ENCODE results near the gene CFAP299. TPM values are rescaled to one million over a fixed set of nuclear protein-coding genes. Genes with fewer than 3 reads are reported as not detected.

The CFAP299 gene
- total RNA-seq, 4 donors from 2014 or later = not detected

DNA sequence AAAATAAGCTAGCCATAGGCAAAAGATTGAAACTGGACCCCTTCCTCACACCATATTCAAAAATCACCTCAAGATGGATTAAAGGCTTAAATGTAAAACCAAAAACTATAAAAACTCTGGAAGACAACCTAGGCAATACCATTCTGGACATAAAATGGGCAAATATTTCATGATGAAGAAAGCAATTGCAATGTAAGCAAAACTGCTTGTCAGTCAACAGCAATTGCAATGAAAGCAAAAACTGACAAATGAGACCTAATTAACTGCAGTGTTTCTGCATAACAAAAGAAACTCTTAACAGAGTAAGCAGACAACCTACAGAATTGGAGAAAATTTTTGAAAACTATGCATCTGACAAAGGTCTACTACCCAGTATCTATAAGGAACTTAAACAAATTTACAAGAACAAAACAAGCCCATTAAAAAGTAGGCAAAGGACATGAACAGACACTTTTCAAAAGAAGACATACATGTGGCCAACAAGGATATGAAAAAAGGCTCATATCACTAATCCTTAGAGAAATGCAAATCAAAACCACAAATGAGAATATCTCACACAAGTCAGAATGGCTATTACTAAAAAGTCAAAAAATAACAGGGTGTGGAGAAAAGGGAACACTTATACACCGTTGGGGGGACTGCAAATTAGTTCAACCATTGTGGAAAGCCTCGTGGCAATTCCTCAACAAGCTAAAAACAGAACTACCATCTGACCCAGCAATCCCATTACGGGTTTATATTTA is 46.7 kb downstream of the CFAP299 start:
- Histone ChIP-seq H3K4me3 (no peak overlapping the region), H3K36me3 (no peaks in the 10 kb centered on the region), H3K4me1 (no peaks in the 10 kb centered on the region), H3K27me3 (no peaks in the 10 kb centered on the region), H3K9me3 (no peaks in the 10 kb centered on the region), H3K27ac (no peak overlapping the region)
- DNase-seq (ENCODE audit: low spot score in 2 of 2) = no peak
- WGBS = 71% methylated on average over 3 of the region's 3 CpGs
- TF ChIP-seq POLR2A (IDR thresholded peaks at IDR 0.05) (no peak), POLR2AphosphoS5 (IDR thresholded peaks at IDR 0.05) (no peak), EP300 (IDR thresholded peaks at IDR 0.05) (no peak)
- TF ChIP-seq, protein P1, sequence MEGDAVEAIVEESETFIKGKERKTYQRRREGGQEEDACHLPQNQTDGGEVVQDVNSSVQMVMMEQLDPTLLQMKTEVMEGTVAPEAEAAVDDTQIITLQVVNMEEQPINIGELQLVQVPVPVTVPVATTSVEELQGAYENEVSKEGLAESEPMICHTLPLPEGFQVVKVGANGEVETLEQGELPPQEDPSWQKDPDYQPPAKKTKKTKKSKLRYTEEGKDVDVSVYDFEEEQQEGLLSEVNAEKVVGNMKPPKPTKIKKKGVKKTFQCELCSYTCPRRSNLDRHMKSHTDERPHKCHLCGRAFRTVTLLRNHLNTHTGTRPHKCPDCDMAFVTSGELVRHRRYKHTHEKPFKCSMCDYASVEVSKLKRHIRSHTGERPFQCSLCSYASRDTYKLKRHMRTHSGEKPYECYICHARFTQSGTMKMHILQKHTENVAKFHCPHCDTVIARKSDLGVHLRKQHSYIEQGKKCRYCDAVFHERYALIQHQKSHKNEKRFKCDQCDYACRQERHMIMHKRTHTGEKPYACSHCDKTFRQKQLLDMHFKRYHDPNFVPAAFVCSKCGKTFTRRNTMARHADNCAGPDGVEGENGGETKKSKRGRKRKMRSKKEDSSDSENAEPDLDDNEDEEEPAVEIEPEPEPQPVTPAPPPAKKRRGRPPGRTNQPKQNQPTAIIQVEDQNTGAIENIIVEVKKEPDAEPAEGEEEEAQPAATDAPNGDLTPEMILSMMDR (IDR thresholded peaks at IDR 0.05) = no peak

DNA sequence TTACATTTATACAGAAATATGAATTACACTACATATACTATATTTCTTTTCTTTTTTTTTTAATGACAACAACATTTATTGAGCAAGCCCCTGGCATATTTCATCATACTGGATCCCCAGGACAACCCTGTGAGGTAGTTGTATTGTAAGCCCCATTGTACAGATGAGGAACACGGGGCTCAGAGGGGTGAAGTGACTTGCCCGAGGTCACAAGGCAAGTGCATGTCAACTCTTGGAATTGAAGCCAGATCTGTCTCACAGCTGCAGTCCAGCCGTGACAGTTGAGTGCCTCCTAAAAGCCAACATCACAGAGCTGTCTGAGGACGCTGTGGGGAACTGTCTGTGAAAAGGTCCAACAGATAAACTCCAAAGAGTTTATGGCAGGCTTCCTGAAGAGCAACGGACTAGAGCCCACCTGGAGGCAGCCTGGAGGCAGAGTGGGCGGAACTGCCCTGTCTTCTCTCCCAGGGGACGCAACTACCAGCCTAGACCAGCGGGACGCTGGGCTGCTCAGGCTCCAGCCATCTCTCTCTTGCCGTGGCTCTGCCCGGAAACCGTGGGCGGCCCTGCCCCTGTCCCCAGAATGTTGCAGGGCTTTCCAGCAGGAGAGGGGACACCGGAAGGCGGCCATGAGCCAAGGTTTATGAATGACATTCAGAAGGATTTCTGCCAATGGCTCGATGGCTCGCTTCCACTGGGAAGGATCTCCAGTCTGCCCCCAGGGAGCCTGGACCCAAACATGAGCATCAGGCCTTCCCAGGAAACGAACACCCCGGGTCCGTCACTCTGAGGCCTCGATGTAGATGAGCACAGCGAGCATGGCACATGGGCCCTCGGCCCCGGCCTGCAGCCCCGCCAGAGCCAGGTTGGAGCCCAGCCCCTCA is 50.1 kb downstream of the CFAP299 start:
- WGBS = 74% methylated on average over 10 of the region's 25 CpGs
- TF ChIP-seq EP300 (IDR thresholded peaks at IDR 0.05) = no peak
- no peak for TF ChIP-seq POLR2A (IDR thresholded peaks at IDR 0.05)
- TF ChIP-seq, protein P1 (IDR thresholded peaks at IDR 0.05) = no peak
- TF ChIP-seq POLR2AphosphoS5 (IDR thresholded peaks at IDR 0.05) = no peak
- no peak overlapping the region for H3K4me3 ChIP-seq
- no peak for DNase-seq (ENCODE audit: low spot score in 2 of 2)
- no peak overlapping the region for H3K27ac ChIP-seq
- H3K36me3 ChIP-seq = no peaks in the 10 kb centered on the region
- H3K9me3 ChIP-seq = no peaks in the 10 kb centered on the region
- no peaks in the 10 kb centered on the region for H3K27me3 ChIP-seq
- H3K4me1 ChIP-seq = no peaks in the 10 kb centered on the region

DNA sequence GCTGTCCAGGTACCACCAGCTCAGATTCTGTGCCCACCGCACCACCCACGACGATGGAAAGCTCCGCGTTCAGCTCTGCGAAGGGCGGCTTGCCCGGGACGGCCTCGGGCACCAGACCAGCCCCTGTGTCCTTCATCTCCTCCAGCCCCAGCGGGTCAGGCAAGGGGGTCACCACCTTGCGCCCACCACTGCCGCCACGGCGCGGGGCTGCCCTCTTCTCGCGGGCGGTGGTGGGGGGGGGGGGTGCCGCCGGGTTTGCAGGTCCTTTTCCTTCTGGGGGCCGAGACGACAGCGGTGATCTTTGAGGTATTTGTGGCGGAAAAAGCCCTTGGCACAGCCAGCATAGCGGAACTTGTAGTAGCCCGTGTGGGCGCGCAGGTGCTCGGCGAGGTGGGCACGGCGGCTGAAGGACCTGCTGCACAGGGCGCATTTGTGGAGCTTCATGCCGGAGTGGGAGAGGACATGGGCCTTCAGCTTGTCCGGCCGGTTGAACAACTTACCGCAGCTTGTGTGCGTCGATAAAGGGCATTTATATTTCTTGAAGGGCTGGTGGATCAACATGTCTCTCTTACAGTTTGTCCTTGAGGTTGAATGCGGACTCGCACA is 50.9 kb downstream of the CFAP299 start:
- Histone ChIP-seq H3K4me1 (no peaks in the 10 kb centered on the region), H3K27ac (no peak overlapping the region), H3K27me3 (no peaks in the 10 kb centered on the region), H3K9me3 (no peaks in the 10 kb centered on the region), H3K36me3 (no peaks in the 10 kb centered on the region), H3K4me3 (no peak overlapping the region)
- TF ChIP-seq EP300 (IDR thresholded peaks at IDR 0.05) (no peak), POLR2A (IDR thresholded peaks at IDR 0.05) (no peak), POLR2AphosphoS5 (IDR thresholded peaks at IDR 0.05) (no peak)
- TF ChIP-seq, protein P1 (IDR thresholded peaks at IDR 0.05) = no peak
- DNase-seq (ENCODE audit: low spot score in 2 of 2) = no peak
- 96% methylated on average over 12 of the region's 42 CpGs for WGBS

DNA sequence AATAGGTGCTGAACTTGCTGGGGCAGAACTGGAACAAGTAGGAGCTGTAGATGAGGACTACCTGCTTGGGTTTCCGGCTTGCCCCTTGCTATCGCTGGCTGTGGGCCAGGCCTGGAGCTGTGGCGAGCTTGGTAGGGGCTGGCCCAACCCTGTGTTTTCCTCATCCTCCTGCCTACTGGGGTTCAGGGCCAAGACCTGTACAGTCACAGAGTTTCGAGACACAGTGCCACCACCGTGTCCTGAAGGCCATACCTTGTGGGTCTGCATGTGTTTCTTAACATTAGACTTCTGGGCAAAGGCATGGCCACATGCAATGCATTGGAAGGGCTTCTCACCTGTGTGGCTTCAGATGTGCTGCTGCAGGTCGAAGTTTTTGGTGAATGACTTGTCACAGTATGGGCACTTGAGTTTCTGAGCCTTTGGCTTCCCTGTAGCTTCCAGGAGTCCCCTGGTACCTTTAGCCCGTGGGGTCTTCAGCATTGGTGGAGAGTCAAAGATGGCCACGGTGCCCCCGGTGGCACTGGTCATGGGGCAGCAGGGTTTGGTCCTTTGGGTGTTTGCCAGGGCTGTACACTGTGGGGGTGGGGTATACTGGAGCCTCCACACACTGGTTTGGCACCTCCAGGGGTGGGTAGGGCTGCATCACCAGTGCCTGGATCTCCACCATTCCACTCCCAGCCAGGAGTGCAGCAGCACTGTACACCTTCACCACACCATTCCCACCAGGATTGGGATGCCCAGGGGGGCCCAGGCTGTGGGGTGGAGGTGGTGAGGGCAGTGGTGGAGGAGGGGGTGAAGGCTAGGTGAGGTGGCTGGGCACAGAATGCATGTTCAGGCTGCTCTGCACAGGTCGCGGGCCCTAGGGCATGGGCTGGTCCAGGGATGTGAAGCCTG is 52.1 kb downstream of the CFAP299 start:
- Histone ChIP-seq H3K4me3 (no peak overlapping the region), H3K4me1 (no peaks in the 10 kb centered on the region), H3K36me3 (no peaks in the 10 kb centered on the region), H3K27ac (no peak overlapping the region), H3K27me3 (no peaks in the 10 kb centered on the region), H3K9me3 (no peaks in the 10 kb centered on the region)
- TF ChIP-seq POLR2AphosphoS5 (IDR thresholded peaks at IDR 0.05) = no peak
- TF ChIP-seq, protein P1 (IDR thresholded peaks at IDR 0.05) = no peak
- 89% methylated on average over 10 of the region's 11 CpGs for WGBS
- no peak for DNase-seq (ENCODE audit: low spot score in 2 of 2)
